Measurements from ENCODE around the gene ATF7.

- no peak for TF ChIP-seq HMGXB4 (CRISPR knock-in tag; IDR thresholded peaks at IDR 0.05; ENCODE audit: borderline replicate concordance)
- TF ChIP-seq POLR2A (IDR thresholded peaks at IDR 0.05; ENCODE audit: low read length): peak; percentile 85
- no peak for TF ChIP-seq FOXS1 (CRISPR knock-in tag; IDR thresholded peaks at IDR 0.05)
- TF ChIP-seq REST (IDR thresholded peaks at IDR 0.05): no peak; the same call in 1 of the 2 replicates
- peak; percentile 94 for TF ChIP-seq USF2 (IDR thresholded peaks at IDR 0.05)
- peak; percentile 72 for TF ChIP-seq BHLHE40 (IDR thresholded peaks at IDR 0.05; ENCODE audit: low read depth, low read length)
- no peak for TF ChIP-seq RCOR1 (IDR thresholded peaks at IDR 0.05; ENCODE audit: low read depth, low read length)
- TF ChIP-seq, protein P1, sequence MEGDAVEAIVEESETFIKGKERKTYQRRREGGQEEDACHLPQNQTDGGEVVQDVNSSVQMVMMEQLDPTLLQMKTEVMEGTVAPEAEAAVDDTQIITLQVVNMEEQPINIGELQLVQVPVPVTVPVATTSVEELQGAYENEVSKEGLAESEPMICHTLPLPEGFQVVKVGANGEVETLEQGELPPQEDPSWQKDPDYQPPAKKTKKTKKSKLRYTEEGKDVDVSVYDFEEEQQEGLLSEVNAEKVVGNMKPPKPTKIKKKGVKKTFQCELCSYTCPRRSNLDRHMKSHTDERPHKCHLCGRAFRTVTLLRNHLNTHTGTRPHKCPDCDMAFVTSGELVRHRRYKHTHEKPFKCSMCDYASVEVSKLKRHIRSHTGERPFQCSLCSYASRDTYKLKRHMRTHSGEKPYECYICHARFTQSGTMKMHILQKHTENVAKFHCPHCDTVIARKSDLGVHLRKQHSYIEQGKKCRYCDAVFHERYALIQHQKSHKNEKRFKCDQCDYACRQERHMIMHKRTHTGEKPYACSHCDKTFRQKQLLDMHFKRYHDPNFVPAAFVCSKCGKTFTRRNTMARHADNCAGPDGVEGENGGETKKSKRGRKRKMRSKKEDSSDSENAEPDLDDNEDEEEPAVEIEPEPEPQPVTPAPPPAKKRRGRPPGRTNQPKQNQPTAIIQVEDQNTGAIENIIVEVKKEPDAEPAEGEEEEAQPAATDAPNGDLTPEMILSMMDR (IDR thresholded peaks at IDR 0.05): no peak
Observed at GRCh38 chr12:53492830-53493609, 133.2 kb downstream of the ATF7 start.
